Transverse colon (tissue), 4 donors: ENCODE data around the gene CCDC91. TPM values are rescaled to one million over a fixed set of nuclear protein-coding genes. Genes with fewer than 3 reads are reported as not detected.

Source experiments
- DNase-seq: peaks from one replicate; pipeline ENCODE4 v3.0.0-alpha.2; 2019
- H3K27ac ChIP-seq, 4 donors: fragments of 200-600 bp; sonication (generic); 2 replicates each; pipeline ENCODE4 v1.5.1; 2016 to 2018; ENCODE audit warnings: inconsistent platforms in 4 of 4
- H3K27me3 ChIP-seq: fragments of 200-600 bp; sonication (generic); 2 replicates; pipeline ENCODE4 v1.5.1; 2017; ENCODE audit warnings: inconsistent platforms
- H3K36me3 ChIP-seq, 4 donors: fragments of 200-600 bp; sonication (generic); 2 replicates each; pipeline ENCODE4 v1.5.1; 2017 to 2019; ENCODE audit warnings: inconsistent platforms in 4 of 4
- H3K4me1 ChIP-seq, 4 donors: fragments of 200-600 bp; sonication (generic); 2 replicates each; pipeline ENCODE4 v1.5.1; 2017 to 2020; ENCODE audit warnings: inconsistent platforms in 4 of 4
- H3K4me3 ChIP-seq, 4 donors: fragments of 200-600 bp; sonication (generic); 1 replicate in 1 of 4; 2 replicates in 3 of 4; pipeline versions ENCODE4 v1.5.1 to v1.6.1; 2017 to 2019; ENCODE audit warnings: inconsistent platforms in 4 of 4
- H3K9me3 ChIP-seq, 2 donors: fragments of 200-600 bp; sonication (generic); 2 replicates each; pipeline ENCODE4 v1.5.1; 2017 to 2019; ENCODE audit warnings: inconsistent platforms in 2 of 2
- EP300 ChIP-seq: sonication (generic); formaldehyde crosslinking; IDR thresholded peaks from one replicate; pipeline ENCODE4 v1.6.1; 2017; ENCODE audit warnings: antibody characterized with exemption, low read depth
- POLR2A ChIP-seq: fragments of 450-650 bp; IDR thresholded peaks from one replicate; pipeline ENCODE4 v1.6.1; 2016; ENCODE audit warnings: antibody characterized with exemption, mild to moderate bottlenecking, moderate library complexity
- POLR2AphosphoS5 ChIP-seq, 3 donors: sonication (generic); formaldehyde crosslinking; IDR thresholded peaks; one replicate each; pipeline ENCODE4 v1.6.1; 2016; ENCODE audit warnings: antibody characterized with exemption in 3 of 3
- WGBS, 2 donors: methylation state at CpG; one replicate each; pipeline ENCODE4 v1.1.5; 2018; ENCODE audit warnings: low coverage in 1 of 2; 5-methylcytosine and 5-hydroxymethylcytosine counted together
- in situ Hi-C, 4 donors: fragments of 200-750 bp; cut with MboI; loops; one replicate each; pipeline versions ENCODE4 v1.15.0 to v1.15.1; 2017; ENCODE audit warnings: low sequenced_read_pairs in 3 of 4, low pct_ligation_motif_present in 1 of 4, low pct_unique_long_range_greater_than_20kb in 1 of 4
- intact Hi-C: fragments of 100-400 bp; cut with DNase I; formaldehyde crosslinking; loops from one replicate; pipeline ENCODE4 v1.15.1; 2023; ENCODE audit warnings: low total_unique reads
- total RNA-seq, 4 donors: library from RNA; depleted of rRNA; stranded (reverse); fragments of >200 nt; gene quantifications; one replicate each; pipeline ENCODE4 v1.1.0, GENCODE V29; 2016
- TF ChIP-seq, protein P1 (sequence below), 5 experiments: fragments of 200-600 bp in 3 of 5; fragments of 450-650 bp in 2 of 5; sonication (generic) in 3 of 5; IDR thresholded peaks; 1 replicate in 2 of 5; 2 replicates in 3 of 5; pipeline ENCODE4 v1.5.1; 2016 to 2017; ENCODE audit warnings: antibody characterized with exemption in 5 of 5, inconsistent platforms in 3 of 5, mild to moderate bottlenecking in 2 of 5, moderate library complexity in 1 of 5

The CCDC91 gene
- total RNA-seq, 4 donors from 2014 or later, result 8.4 to 37.8 (median 35.5) TPM

DNA sequence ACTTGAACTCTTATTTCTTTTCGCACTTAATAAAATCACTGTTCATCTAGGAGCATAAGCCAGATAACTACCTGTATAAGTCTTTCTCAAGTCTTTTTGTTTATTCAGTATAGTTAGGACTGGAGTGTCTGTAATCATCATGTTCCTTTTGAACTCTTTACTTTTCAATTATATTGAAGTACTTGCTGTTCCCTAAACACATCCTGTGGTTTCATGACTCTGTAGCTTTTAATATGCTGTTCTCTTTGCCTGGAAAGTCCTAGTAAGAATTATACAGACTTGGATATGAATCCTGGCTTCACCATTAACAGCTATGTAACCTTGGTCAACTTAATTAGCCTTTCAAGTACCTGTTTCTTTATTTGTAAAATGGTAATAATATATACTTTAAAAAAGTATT, 88.2 kb downstream of the CCDC91 start:
- Histone ChIP-seq H3K27ac (no peak overlapping the region), H3K9me3 (no peaks in the 10 kb centered on the region), H3K4me1 (peaks cover 0 to 20% (median 2%) of the 10 kb centered on the region in 4 donors), H3K36me3 (no peaks in the 10 kb centered on the region), H3K4me3 (no peak overlapping the region), H3K27me3 (no peaks in the 10 kb centered on the region)
- in situ Hi-C loops, result no loop called here
- WGBS, 2 donors, result 97 to 100% methylated on average over 1 of the region's 1 CpG
- TF ChIP-seq, protein P1, sequence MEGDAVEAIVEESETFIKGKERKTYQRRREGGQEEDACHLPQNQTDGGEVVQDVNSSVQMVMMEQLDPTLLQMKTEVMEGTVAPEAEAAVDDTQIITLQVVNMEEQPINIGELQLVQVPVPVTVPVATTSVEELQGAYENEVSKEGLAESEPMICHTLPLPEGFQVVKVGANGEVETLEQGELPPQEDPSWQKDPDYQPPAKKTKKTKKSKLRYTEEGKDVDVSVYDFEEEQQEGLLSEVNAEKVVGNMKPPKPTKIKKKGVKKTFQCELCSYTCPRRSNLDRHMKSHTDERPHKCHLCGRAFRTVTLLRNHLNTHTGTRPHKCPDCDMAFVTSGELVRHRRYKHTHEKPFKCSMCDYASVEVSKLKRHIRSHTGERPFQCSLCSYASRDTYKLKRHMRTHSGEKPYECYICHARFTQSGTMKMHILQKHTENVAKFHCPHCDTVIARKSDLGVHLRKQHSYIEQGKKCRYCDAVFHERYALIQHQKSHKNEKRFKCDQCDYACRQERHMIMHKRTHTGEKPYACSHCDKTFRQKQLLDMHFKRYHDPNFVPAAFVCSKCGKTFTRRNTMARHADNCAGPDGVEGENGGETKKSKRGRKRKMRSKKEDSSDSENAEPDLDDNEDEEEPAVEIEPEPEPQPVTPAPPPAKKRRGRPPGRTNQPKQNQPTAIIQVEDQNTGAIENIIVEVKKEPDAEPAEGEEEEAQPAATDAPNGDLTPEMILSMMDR (IDR thresholded peaks at IDR 0.05), result no peak
- TF ChIP-seq POLR2A, result no peak
- TF ChIP-seq EP300, result no peak
- no peak for TF ChIP-seq POLR2AphosphoS5 (IDR thresholded peaks at IDR 0.05)
- DNase-seq, result no peak
- intact Hi-C loops, result no loop called here

DNA sequence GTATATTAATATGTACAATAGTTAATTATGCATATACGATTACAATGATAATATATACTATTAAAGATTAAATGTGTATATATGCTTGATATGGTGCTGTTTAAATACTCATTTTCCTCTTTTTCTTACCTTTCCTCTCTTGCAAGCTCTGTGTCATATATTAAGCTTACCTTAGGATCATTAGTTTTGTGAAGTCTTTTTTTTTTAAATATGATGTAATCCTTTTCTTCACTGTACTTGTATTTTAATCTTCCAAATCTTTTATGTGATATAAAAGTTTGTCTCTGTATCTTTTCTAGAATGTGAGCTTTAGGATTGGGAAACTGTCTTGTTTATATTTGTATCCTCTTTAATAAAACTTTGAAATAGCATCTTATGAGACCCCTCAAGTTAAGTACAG, 88.7 kb downstream of the CCDC91 start:
- DNase-seq, result no peak
- in situ Hi-C loops, result no loop called here

GRCh38 chr12:28286352-28286751, 96.1 kb downstream of the CCDC91 start:
- intact Hi-C loops, result no loop called here

More for the DNA sequence above, 88.7 kb downstream of the CCDC91 start:
- intact Hi-C loops, result no loop called here
- 97 to 100% methylated on average over 1 of the region's 1 CpG for WGBS, 2 donors
- peaks cover 0 to 20% (median 2%) of the 10 kb centered on the region in 4 donors for H3K4me1 ChIP-seq
- TF ChIP-seq POLR2AphosphoS5 (IDR thresholded peaks at IDR 0.05) (no peak), EP300 (no peak), POLR2A (no peak)
- TF ChIP-seq, protein P1 (IDR thresholded peaks at IDR 0.05), result no peak
- H3K4me3 ChIP-seq, result no peak overlapping the region
- H3K36me3 ChIP-seq, result no peaks in the 10 kb centered on the region
- no peaks in the 10 kb centered on the region for H3K9me3 ChIP-seq
- H3K27ac ChIP-seq, result no peak overlapping the region
- H3K27me3 ChIP-seq, result no peaks in the 10 kb centered on the region

DNA sequence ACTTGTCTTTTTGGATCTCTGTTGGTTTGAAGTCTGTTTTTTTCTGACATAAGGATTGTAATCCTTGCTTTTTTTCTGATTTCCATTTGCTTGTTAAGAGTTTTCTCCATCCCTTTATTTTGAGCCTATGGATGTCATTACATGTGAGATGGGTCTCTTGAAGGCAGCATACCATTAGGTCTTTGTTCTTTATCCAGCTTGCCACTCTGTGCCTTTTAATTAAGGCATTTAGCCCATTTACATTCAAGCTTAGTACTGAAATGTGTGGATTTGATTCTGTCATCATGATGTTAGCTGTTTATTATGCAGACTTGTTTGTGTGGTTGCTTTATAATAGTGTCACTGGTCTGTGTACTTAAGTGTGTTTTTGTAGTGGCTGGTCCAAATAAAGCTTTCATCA, 100.0 kb downstream of the CCDC91 start:
- peaks cover 0 to 5% (median 0%) of the 10 kb centered on the region in 4 donors for H3K36me3 ChIP-seq
- no peak overlapping the region for H3K4me3 ChIP-seq
- no peak for DNase-seq
- no peak overlapping the region for H3K27ac ChIP-seq
- intact Hi-C loops, result no loop called here
- H3K27me3 ChIP-seq, result no peaks in the 10 kb centered on the region
- no peaks in the 10 kb centered on the region for H3K4me1 ChIP-seq
- TF ChIP-seq POLR2A (no peak), EP300 (no peak), POLR2AphosphoS5 (IDR thresholded peaks at IDR 0.05) (no peak)
- TF ChIP-seq, protein P1 (IDR thresholded peaks at IDR 0.05), result no peak
- in situ Hi-C loops, result no loop called here
- H3K9me3 ChIP-seq, result peaks cover 24 to 29% of the 10 kb centered on the region in 2 donors

More at GRCh38 chr12:28286352-28286751, 96.1 kb downstream of the CCDC91 start:
- in situ Hi-C loops, result no loop called here
- no peaks in the 10 kb centered on the region for H3K4me1 ChIP-seq
- H3K4me3 ChIP-seq, result no peak overlapping the region
- H3K36me3 ChIP-seq, result peaks cover 0 to 5% (median 0%) of the 10 kb centered on the region in 4 donors
- DNase-seq, result no peak
- no peaks in the 10 kb centered on the region for H3K27me3 ChIP-seq
- no peak overlapping the region for H3K27ac ChIP-seq
- TF ChIP-seq EP300, result no peak
- TF ChIP-seq, protein P1 (IDR thresholded peaks at IDR 0.05), result no peak
- TF ChIP-seq POLR2A, result no peak
- TF ChIP-seq POLR2AphosphoS5 (IDR thresholded peaks at IDR 0.05), result no peak
- H3K9me3 ChIP-seq, result peaks cover 24 to 29% of the 10 kb centered on the region in 2 donors
